ENCODE measurements around the gene TXNIP.

- TF ChIP-seq CTCF (IDR thresholded peaks at IDR 0.05) = peak; percentile 82 to 89 (median 86)
- no peak for TF ChIP-seq POLR2A (IDR thresholded peaks at IDR 0.05)
Measured at GRCh38 chr1:145977486-145978470, 18.6 kb downstream of the TXNIP start.
